ENCODE data around the gene MYO16. TPM values are rescaled to one million over a fixed set of nuclear protein-coding genes. Genes with fewer than 3 reads are reported as not detected.

Gene MYO16
- total and polyA plus RNA-seq, 4 experiments from 2014 or later = 0.54 to 14.9 (median 6.3) TPM

DNA sequence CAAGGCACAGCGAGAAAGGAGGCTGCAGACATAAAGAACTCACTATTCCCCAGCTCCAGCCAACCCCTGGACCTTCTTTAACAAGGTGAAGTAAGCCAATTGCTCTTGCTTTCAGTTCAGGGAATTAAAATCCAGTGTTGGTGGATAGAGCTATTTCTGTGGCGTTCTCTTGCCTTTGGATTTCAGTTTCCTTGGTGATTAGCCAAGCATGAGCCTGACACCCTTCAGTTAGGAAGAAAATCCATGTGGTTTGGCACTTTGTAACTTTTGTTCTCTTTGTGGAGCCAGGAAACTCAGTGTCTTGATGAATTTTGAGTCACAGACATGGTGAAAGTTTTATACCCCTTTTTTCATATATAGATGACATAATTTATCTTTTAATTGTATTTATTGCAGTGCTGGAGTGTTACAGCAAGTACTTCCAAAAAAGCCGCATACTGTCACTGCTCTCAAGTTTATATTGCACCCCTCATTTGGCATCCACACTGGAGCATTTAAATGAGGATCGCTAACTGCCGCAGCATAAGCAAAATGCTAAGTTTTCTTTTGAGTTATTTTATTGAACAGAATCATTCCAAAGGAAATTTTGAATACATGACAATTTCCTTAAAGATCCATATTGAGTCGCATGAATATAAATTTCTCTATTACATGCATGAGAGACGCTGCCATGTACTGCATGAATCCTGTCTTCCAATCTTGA is 406.8 kb downstream of the MYO16 start:
- H3K9me3 ChIP-seq (ENCODE audit: control insufficient read depth in 1 of 2, low read length in 2 of 2) = no peaks in the 10 kb centered on the region
- no peaks in the 10 kb centered on the region for H3K27me3 ChIP-seq (ENCODE audit: insufficient read depth, low read length)
- no peak overlapping the region for H3K4me3 ChIP-seq (ENCODE audit: low read length in 2 of 2)
- ChIA-PET POLR2A (ENCODE audit: partially characterized antibody) (no interaction called here), CTCF (ENCODE audit: partially characterized antibody) (no interaction called here)
- H3K27ac ChIP-seq (ENCODE audit: low read depth, low read length) = no peak overlapping the region
- DNase-seq = no peak
- Mint-ChIP-seq H3K27me3 (no peaks in the 10 kb centered on the region), H3K4me1 (no peaks in the 10 kb centered on the region), H3K36me3 (no peaks in the 10 kb centered on the region), H3K4me3 (no peak overlapping the region), H3K27ac (no peak overlapping the region), H3K9me3 (peaks cover 0 to 2% (median 0%) of the 10 kb centered on the region in 8 donors)
- no peaks in the 10 kb centered on the region for H3K4me1 ChIP-seq (ENCODE audit: insufficient read depth, low read length)
- H3K36me3 ChIP-seq (ENCODE audit: insufficient read depth, low read length) = no peaks in the 10 kb centered on the region
- intact Hi-C loops (cut with micrococcal nuclease) = no loop called here

DNA sequence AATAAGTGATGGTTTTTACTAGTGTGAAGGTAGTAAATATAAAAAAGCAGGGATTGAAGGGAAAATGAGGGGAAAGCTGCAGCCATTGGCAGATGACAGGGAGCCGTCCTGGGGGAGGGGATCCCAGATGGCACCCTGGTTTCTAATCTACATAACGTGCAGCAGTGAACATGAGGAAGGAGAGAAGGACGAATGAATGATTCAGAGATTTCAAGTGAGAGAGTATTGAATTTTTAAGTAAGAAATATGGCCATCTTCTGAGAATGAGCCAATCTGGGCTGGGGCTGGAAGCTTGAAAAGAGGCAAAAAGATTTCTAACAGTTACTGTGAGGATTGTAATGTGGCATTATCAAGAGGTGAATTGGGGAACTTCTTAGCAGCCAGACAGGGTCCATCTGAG is 414.2 kb downstream of the MYO16 start:
- Histone ChIP-seq H3K4me3 (ENCODE audit: low read length in 2 of 2) (no peak overlapping the region), H3K27me3 (ENCODE audit: insufficient read depth, low read length) (no peaks in the 10 kb centered on the region), H3K36me3 (ENCODE audit: insufficient read depth, low read length) (no peaks in the 10 kb centered on the region), H3K4me1 (ENCODE audit: insufficient read depth, low read length) (no peaks in the 10 kb centered on the region), H3K27ac (ENCODE audit: low read depth, low read length) (no peak overlapping the region), H3K9me3 (ENCODE audit: control insufficient read depth in 1 of 2, low read length in 2 of 2) (no peaks in the 10 kb centered on the region)
- H3K4me3 Mint-ChIP-seq = no peak overlapping the region
- no peaks in the 10 kb centered on the region for H3K36me3 Mint-ChIP-seq
- CTCF ChIA-PET (ENCODE audit: partially characterized antibody) = no interaction called here
- POLR2A ChIA-PET (ENCODE audit: partially characterized antibody) = no interaction called here
- H3K4me1 Mint-ChIP-seq = no peaks in the 10 kb centered on the region
- DNase-seq = no peak
- peaks cover 0 to 3% (median 0%) of the 10 kb centered on the region in 8 donors for H3K9me3 Mint-ChIP-seq
- intact Hi-C loops (cut with micrococcal nuclease) = no loop called here
- H3K27me3 Mint-ChIP-seq = no peaks in the 10 kb centered on the region
- H3K27ac Mint-ChIP-seq = no peak overlapping the region

DNA sequence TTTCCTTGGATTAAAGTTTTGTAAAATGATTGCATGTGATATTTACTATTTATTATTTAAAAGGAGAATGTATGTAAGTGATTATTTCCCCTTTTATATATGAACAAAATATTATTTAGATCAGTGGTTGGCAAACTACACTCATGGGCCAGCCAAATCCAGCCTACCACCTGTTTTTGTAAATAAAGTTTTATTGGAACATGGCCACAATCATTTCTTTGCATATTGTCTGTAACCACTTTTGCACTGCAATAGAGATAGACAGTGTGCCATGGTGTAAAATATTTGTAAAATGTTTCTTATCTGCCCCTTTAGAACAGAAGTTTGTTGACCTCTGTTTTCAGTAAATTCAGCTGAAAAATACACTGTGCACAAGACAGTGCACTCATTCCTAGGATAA is 426.4 kb downstream of the MYO16 start:
- Histone ChIP-seq H3K36me3 (ENCODE audit: insufficient read depth, low read length) (no peaks in the 10 kb centered on the region), H3K27ac (ENCODE audit: low read depth, low read length) (no peak overlapping the region), H3K9me3 (ENCODE audit: control insufficient read depth in 1 of 2, low read length in 2 of 2) (no peaks in the 10 kb centered on the region), H3K4me1 (ENCODE audit: insufficient read depth, low read length) (no peaks in the 10 kb centered on the region), H3K4me3 (ENCODE audit: low read length in 2 of 2) (no peak overlapping the region), H3K27me3 (ENCODE audit: insufficient read depth, low read length) (no peaks in the 10 kb centered on the region)
- intact Hi-C loops (cut with micrococcal nuclease) = no loop called here
- ChIA-PET CTCF (ENCODE audit: partially characterized antibody) (no interaction called here), POLR2A (ENCODE audit: partially characterized antibody) (no interaction called here)
- H3K4me3 Mint-ChIP-seq = no peak overlapping the region
- H3K9me3 Mint-ChIP-seq = no peaks in the 10 kb centered on the region
- peaks cover 0 to 10% of the 10 kb centered on the region in 2 donors for H3K36me3 Mint-ChIP-seq
- H3K27me3 Mint-ChIP-seq = no peaks in the 10 kb centered on the region
- H3K4me1 Mint-ChIP-seq = no peaks in the 10 kb centered on the region
- H3K27ac Mint-ChIP-seq = no peak overlapping the region
- DNase-seq = no peak

DNA sequence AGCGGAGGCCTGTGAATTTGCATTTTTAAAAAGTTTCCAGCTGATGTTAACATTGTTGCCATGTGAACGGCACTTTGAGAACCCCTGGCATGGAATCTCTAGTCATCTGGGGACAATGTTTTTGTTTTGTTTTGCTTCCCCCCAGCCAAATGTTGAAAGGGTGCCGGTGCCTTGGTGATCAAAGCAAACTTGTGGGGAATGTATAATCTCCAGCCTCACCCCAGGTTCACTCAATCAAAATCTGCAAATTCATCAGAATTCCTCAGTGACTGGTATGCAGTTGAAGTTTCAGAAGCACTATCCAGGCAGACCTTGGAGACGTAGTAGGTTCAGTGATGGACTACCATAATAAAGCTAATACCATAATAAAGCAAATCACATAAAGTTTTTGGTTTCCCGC is 428.7 kb downstream of the MYO16 start:
- Mint-ChIP-seq H3K27ac (no peak overlapping the region), H3K9me3 (no peaks in the 10 kb centered on the region), H3K4me1 (no peaks in the 10 kb centered on the region), H3K4me3 (no peak overlapping the region), H3K27me3 (no peaks in the 10 kb centered on the region), H3K36me3 (peaks cover 0 to 10% of the 10 kb centered on the region in 2 donors)
- Histone ChIP-seq H3K27me3 (ENCODE audit: insufficient read depth, low read length) (no peaks in the 10 kb centered on the region), H3K4me1 (ENCODE audit: insufficient read depth, low read length) (no peaks in the 10 kb centered on the region), H3K4me3 (ENCODE audit: low read length in 2 of 2) (no peak overlapping the region), H3K27ac (ENCODE audit: low read depth, low read length) (no peak overlapping the region), H3K9me3 (ENCODE audit: control insufficient read depth in 1 of 2, low read length in 2 of 2) (no peaks in the 10 kb centered on the region), H3K36me3 (ENCODE audit: insufficient read depth, low read length) (no peaks in the 10 kb centered on the region)
- POLR2A ChIA-PET (ENCODE audit: partially characterized antibody) = no interaction called here
- DNase-seq = no peak
- intact Hi-C loops (cut with micrococcal nuclease) = no loop called here
- CTCF ChIA-PET (ENCODE audit: partially characterized antibody) = no interaction called here

DNA sequence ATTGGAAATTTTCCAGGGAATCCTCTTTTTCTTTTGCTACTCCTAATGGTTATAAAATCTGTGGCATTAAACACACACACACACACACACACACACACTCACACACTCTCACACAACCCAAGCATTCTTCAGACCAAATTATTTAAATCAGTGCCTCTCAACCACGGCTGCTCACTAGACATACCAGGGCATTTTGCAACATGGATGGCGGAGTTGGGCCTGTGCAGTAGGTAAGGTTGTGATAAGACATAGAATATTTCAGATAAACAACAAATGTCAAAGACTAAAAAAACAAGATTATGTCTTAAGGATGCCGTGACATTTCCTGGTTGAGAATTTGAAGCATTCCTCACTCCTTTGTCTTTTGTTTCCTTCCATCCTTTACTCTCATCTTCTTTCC is 443.1 kb downstream of the MYO16 start:
- Mint-ChIP-seq H3K27ac (no peak overlapping the region), H3K27me3 (no peaks in the 10 kb centered on the region), H3K36me3 (peaks cover 0 to 2% of the 10 kb centered on the region in 2 donors), H3K9me3 (peaks cover 0 to 5% (median 2%) of the 10 kb centered on the region in 8 donors), H3K4me3 (no peak overlapping the region), H3K4me1 (no peaks in the 10 kb centered on the region)
- no peak overlapping the region for H3K27ac ChIP-seq (ENCODE audit: low read depth, low read length)
- CTCF ChIA-PET (ENCODE audit: partially characterized antibody) = no interaction called here
- no peak for DNase-seq
- H3K4me3 ChIP-seq (ENCODE audit: low read length in 2 of 2) = no peak overlapping the region
- intact Hi-C loops (cut with micrococcal nuclease) = no loop called here
- no peaks in the 10 kb centered on the region for H3K36me3 ChIP-seq (ENCODE audit: insufficient read depth, low read length)
- H3K9me3 ChIP-seq (ENCODE audit: control insufficient read depth in 1 of 2, low read length in 2 of 2) = no peaks in the 10 kb centered on the region
- POLR2A ChIA-PET (ENCODE audit: partially characterized antibody) = no interaction called here
- no peaks in the 10 kb centered on the region for H3K27me3 ChIP-seq (ENCODE audit: insufficient read depth, low read length)
- no peaks in the 10 kb centered on the region for H3K4me1 ChIP-seq (ENCODE audit: insufficient read depth, low read length)

DNA sequence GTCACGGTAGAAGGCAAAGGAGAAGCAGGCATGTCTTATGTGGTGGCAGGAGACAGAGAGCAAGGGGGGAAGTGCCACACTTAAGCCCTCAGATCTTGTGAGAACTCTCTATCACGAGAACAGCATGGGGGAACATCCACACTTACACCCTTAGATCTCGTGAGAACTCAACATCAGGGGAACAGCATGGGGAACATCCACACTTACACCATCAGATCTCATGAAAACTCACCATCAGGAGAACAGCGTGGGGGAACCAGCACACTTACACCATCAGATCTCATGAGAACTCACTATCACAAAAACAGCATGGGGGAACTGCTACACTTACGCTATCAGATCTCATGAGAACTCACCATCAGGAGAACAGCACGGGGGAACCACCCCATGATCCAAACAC is 445.0 kb downstream of the MYO16 start:
- POLR2A ChIA-PET (ENCODE audit: partially characterized antibody) = no interaction called here

DNA sequence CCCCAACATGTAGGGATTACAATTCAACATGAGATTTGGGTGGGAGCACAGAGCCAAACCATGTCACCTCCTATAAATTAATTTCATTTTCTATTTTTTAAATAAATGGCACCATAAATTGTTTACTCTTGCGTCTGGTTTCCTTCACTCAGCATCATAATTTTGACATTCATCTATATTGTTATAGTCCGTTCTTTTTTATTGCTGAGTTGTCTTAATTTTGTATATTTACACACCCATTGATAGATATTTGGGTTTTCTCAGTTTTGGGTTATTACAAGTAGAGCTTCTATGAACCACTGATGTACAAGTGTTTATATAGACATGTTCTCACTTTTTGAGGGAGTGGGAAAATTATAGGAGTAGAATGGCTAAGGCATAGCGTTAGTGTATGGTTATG is 445.4 kb downstream of the MYO16 start:
- Mint-ChIP-seq H3K4me3 (no peak overlapping the region), H3K4me1 (no peaks in the 10 kb centered on the region), H3K36me3 (peaks cover 0 to 2% of the 10 kb centered on the region in 2 donors), H3K27me3 (no peaks in the 10 kb centered on the region), H3K27ac (no peak overlapping the region), H3K9me3 (peaks cover 0 to 3% (median 0%) of the 10 kb centered on the region in 8 donors)
- Histone ChIP-seq H3K9me3 (ENCODE audit: control insufficient read depth in 1 of 2, low read length in 2 of 2) (no peaks in the 10 kb centered on the region), H3K4me1 (ENCODE audit: insufficient read depth, low read length) (no peaks in the 10 kb centered on the region), H3K36me3 (ENCODE audit: insufficient read depth, low read length) (no peaks in the 10 kb centered on the region), H3K4me3 (ENCODE audit: low read length in 2 of 2) (no peak overlapping the region), H3K27ac (ENCODE audit: low read depth, low read length) (no peak overlapping the region), H3K27me3 (ENCODE audit: insufficient read depth, low read length) (no peaks in the 10 kb centered on the region)
- ChIA-PET POLR2A (ENCODE audit: partially characterized antibody) (no interaction called here), CTCF (ENCODE audit: partially characterized antibody) (no interaction called here)
- intact Hi-C loops (cut with micrococcal nuclease) = no loop called here
- no peak for DNase-seq

More for the DNA sequence above, 445.0 kb downstream of the MYO16 start:
- Histone ChIP-seq H3K4me3 (ENCODE audit: low read length in 2 of 2) (no peak overlapping the region), H3K9me3 (ENCODE audit: control insufficient read depth in 1 of 2, low read length in 2 of 2) (no peaks in the 10 kb centered on the region), H3K27me3 (ENCODE audit: insufficient read depth, low read length) (no peaks in the 10 kb centered on the region), H3K4me1 (ENCODE audit: insufficient read depth, low read length) (no peaks in the 10 kb centered on the region), H3K36me3 (ENCODE audit: insufficient read depth, low read length) (no peaks in the 10 kb centered on the region), H3K27ac (ENCODE audit: low read depth, low read length) (no peak overlapping the region)
- intact Hi-C loops (cut with micrococcal nuclease) = no loop called here
- H3K27me3 Mint-ChIP-seq = no peaks in the 10 kb centered on the region
- no peak overlapping the region for H3K27ac Mint-ChIP-seq
- H3K4me1 Mint-ChIP-seq = no peaks in the 10 kb centered on the region
- H3K9me3 Mint-ChIP-seq = peaks cover 0 to 3% (median 0%) of the 10 kb centered on the region in 8 donors
- H3K4me3 Mint-ChIP-seq = peak overlapping the region in 1 of 8 donors; percentile 7
- peaks cover 0 to 2% of the 10 kb centered on the region in 2 donors for H3K36me3 Mint-ChIP-seq
- CTCF ChIA-PET (ENCODE audit: partially characterized antibody) = no interaction called here
- no peak for DNase-seq

Measured in CD4-positive, alpha-beta memory T cell (primary cell).